Stimulated activated CD8-positive, alpha-beta memory T cell treated with anti-CD3 and anti-CD28 coated beads, Interleukin-7, amount 100 ng/mL, for 4 hours (primary cell): ENCODE data around the gene SPECC1.
"Not testable (repeated sequence)": the region's sequence is repeated elsewhere in the genome, so short reads cannot be mapped to it uniquely, and the experiment has no call there.

Source experiments
- DNase-seq, 2 donors: peaks; one replicate each; pipeline ENCODE4 v3.0.0-alpha.2; 2020; ENCODE audit warnings: low read depth in 2 of 2

SPECC1 gene

DNA sequence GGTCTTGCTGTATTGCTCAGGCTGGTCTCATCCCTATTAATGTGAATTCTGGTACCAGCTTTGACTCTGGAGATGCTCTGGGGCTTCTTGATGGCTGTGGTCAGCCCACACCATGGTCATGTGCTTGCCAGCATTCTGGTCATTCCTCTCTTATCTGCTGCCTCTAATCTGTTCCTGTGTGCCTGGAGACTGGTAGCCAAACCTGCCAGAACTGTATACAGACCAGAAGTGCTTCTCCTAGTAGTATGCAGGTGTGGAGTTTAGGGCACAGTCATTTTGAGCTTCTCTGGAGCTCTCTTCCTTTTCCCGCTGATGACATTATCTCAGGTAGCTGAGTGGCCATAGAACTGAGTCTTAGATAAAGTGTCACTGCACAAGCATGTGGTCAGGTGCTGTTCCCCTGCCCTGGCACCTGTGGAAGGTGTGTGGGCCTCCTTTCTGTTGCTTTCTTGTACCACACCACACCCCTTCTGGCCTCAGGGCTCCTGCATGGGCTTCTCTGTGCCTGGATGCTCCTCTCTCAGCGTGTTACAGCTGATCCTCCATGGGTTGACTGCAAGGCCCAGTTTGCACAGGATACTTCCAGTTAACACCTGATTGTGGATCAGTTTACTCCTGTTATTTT is 162.7 kb downstream of the SPECC1 start:
- DNase-seq: no peak

- no peak for DNase-seq
These were observed 163.2 kb downstream of the SPECC1 start for GRCh38 chr17:20172376-20172775.

DNA sequence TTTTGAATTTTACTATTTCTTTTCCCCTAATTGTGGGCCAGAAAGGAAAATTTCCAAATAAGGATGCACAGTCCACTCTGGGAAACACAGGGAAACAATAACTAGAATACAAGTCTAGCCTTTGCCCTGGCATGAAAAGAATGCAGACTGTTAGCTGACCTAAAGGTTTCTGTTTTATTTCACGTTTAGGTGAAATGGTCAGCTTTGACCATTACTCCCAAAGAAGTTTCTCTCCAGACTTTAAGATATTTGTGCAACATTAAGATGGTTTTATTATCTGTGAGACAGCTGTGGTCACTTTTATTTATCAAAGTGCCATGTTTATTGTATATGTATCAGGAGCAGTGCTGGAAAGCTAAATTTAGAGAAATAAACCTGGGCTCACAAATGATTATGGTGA is 163.9 kb downstream of the SPECC1 start:
- no peak for DNase-seq

DNA sequence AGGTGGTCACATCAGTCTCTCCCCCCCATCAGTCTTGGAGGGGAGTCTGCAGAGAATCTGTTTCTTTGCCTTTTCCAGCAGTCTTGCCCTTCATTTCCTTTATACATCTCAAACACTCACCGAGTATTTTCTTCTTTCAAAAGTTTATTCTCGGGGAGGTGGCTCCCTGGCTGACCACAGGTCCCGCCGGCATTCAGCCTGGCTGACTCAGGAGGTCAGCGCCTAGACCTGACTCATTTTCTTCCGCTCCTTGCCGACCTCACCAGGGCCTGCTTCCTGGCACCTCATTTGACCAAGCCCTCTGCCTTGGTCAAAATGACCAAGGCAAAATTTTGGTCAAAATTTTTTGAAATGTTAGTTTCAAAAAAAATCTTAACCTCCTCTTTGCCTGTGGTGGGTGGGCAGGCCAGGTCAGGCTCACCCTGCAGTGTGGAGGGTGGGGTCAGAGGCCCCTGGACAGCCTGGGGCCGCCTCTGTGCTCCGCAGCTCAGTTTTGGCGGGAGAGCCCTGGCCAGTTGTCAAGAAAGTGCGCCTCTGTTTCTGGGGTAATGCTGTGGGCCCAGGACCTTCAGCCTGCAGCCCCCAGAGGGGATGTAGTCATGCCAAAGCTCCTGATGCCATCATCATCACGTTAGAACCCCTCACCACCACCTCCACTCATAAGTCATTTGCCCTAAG is 165.6 kb downstream of the SPECC1 start:
- no peak for DNase-seq

- DNase-seq: no peak
These were observed 169.9 kb downstream of the SPECC1 start for GRCh38 chr17:20179041-20179440.

DNA sequence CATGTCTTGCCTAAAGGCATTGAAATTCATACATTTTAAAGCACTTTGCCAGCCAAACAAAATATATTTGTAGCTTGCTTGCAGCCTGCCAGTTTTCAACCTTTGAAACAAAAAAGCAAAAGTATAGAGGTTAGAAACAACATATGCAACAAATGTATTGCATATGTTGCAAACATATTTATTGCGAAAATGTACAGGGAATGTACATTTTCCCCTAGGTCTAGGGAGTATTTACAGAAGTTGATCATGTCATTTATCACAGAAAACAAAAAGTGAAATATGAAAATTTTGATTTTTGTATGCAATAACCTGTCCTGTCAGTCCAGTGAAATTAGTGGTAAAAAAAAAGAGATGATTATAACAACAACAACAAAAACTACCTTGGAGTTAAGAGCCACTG is 171.5 kb downstream of the SPECC1 start:
- DNase-seq: no peak

GRCh38 chr17:20184181-20184580 is 175.0 kb downstream of the SPECC1 start:
- DNase-seq: no peak

DNA sequence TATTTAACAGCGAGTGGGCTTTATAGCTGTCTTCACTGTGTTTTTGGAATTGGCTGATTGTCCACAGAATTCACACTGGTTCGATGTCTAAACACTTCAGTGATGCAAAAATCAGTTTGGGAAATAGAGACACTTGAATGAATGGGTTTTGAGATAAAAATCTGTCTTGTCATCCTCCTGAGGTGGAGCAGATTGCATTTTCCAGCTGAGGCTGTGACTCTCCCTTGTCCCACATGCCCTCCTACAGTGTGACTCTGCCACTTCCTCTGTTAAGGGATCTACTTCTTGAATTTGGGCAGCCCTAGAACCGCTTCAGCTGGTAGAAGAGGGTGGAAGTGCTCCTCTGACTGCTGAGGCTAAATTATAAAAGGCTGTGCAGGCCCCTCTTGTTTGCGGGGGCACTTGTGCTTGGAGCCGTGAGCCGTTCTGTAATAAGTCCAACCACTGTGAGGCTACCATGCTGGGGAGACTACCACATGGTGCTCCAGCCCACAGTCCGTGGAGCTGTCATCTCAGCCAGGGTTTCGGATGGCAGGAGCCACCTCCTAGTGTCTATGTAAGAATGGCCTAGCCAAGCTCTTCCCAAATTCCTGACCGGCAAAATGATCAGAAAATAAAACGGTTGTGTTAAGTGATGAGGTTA is 175.9 kb downstream of the SPECC1 start:
- DNase-seq: no peak

- DNase-seq: no peak
These were observed 177.9 kb downstream of the SPECC1 start for GRCh38 chr17:20187049-20187448.

GRCh38 chr17:20189302-20189701 is 180.1 kb downstream of the SPECC1 start:
- DNase-seq: no peak

DNA sequence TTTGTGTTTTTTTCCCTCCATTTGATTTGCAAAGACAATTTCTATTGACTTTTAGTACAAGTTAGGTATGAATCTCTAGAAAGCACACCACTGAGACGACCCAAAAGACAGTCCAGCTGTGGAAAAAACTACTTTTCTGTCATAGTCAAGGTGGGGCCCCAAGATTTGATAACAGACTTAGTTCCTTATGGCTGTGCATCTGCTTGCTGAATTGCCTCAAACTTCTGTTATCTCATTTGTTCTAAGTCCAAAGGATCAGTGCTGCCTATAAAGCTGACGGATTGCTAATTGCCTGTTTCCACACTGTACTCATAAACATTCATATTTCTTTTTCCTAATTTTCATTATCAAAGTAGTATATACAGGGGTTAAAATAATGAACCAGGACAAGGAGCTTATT is 180.8 kb downstream of the SPECC1 start:
- no peak for DNase-seq

GRCh38 chr17:20190605-20191004 is 181.4 kb downstream of the SPECC1 start:
- DNase-seq: no peak

DNA sequence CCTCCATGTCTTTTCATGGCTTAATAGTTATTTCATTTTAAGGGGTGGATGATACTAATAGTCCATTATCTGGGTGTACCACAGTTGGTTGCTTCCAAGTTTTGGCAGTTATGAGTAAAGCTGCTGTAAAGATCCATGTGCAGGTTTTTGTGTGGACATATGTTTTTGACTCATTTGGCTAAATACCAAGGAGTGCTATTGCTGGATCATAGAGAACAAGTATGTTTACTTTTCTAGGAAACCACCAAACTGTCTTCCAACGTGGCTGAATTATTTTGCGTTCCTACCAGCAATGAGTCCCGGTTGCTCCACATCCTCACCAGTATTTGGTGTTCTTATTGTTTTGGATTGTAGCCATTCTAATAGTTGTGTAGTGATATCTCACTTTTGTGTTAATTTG is 181.9 kb downstream of the SPECC1 start:
- DNase-seq: no peak

GRCh38 chr17:20196286-20196685 is 187.1 kb downstream of the SPECC1 start:
- DNase-seq: not testable (repeated sequence)

GRCh38 chr17:20197272-20197926 is 188.2 kb downstream of the SPECC1 start:
- no peak for DNase-seq

GRCh38 chr17:20200016-20200795 is 191.0 kb downstream of the SPECC1 start:
- DNase-seq: no peak

GRCh38 chr17:20200865-20201458 is 191.8 kb downstream of the SPECC1 start:
- no peak for DNase-seq

DNA sequence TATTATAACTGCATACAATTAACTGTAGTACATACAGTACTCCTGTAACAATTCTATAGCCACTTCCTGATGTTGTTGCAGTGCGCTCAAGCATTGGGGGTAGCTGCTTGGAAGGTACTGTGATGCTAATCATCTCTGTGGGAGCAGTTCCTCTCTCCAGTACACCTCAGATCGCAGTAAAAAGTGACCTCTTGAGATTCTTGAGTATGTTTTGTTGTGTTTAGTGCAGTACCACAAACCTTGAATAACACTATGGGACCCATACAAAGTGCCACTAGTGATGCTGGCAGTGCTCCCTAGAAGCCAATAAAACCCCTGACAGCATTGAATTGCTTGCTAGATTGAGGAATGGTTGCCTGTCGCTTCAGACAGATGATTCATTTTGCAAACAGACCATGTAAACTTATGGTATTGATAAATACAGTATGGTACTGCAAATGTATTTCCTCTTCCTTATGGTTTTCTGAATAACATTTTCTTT is 193.0 kb downstream of the SPECC1 start:
- no peak for DNase-seq

- DNase-seq: no peak
These were observed 193.9 kb downstream of the SPECC1 start for GRCh38 chr17:20203018-20203417.

GRCh38 chr17:20203761-20204263 is 194.7 kb downstream of the SPECC1 start:
- DNase-seq: no peak

DNA sequence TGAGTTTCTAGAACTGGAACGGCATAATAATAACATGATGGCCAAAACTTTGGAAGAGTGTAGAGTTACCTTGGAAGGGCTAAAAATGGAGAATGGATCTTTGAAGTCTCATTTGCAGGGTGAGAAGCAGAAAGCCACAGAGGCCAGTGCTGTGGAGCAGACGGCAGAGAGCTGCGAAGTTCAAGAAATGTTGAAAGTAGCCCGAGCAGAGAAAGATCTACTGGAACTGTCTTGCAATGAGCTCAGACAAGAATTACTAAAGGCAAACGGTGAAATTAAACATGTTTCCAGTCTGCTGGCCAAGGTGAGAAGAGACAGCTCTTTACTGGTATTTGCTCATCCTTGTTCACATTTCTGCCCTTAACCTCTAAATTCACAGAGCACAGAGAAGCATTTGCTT is 196.4 kb downstream of the SPECC1 start:
- DNase-seq: no peak
